IMR-90 (cell line): ENCODE data around the gene CES2. TPM values are rescaled to one million over a fixed set of nuclear protein-coding genes. Genes with fewer than 3 reads are reported as not detected.

Source experiments
- ATAC-seq: fragments of 200-7000 bp; cut with Tn5 transposase; 2 replicates; pipeline ENCODE4 v1.9.1; 2020; ENCODE audit warnings: low read depth, mild to moderate bottlenecking, moderate library complexity
- BruUV-seq: library from RNA; stranded (reverse); fragments of 400-500 nt; replicated peaks from 2 replicates; lab custom pipeline; 2021; lab: Mats Ljungman, UMichigan
- CTCF ChIA-PET: fragments of 300-600 bp; formaldehyde crosslinking; extraction: SDS; loops from one replicate; lab custom pipeline; 2021; ENCODE audit warnings: antibody characterized with exemption; lab: Yijun Ruan, JAX
- POLR2A ChIA-PET: fragments of 300-600 bp; sonication (Branson Sonifier 250); formaldehyde crosslinking; loops from one replicate; lab custom pipeline; 2022; ENCODE audit warnings: antibody characterized with exemption; ENCODE audit not compliant: unreplicated experiment; lab: Charles Lee
- DNase-seq: peaks from one replicate; pipeline ENCODE4 v3.0.0; 2013
- H2AFZ ChIP-seq: replicated peaks from 2 replicates; pipeline ENCODE3; 2013; ENCODE audit warnings: low read length, mild to moderate bottlenecking; ENCODE audit not compliant: poor library complexity
- H2AK5ac ChIP-seq: 2 replicates; pipeline ENCODE4 v1.6.1; 2013; ENCODE audit warnings: low read depth, low read length, inconsistent platforms
- H2AK9ac ChIP-seq: replicated peaks from 2 replicates; pipeline ENCODE3; 2013; ENCODE audit warnings: mild to moderate bottlenecking, low read depth, low read length, moderate library complexity; ENCODE audit not compliant: poor library complexity
- H2BK120ac ChIP-seq: 2 replicates; pipeline ENCODE4 v1.6.1; 2013; ENCODE audit warnings: low read depth, low read length, inconsistent platforms
- H2BK15ac ChIP-seq: 3 replicates; pipeline ENCODE4 v1.6.1; 2013; ENCODE audit warnings: low read depth, low read length, inconsistent platforms
- H2BK20ac ChIP-seq: 2 replicates; pipeline ENCODE4 v1.6.1; 2013; ENCODE audit warnings: low read depth, mild to moderate bottlenecking, inconsistent platforms, low read length, moderate library complexity
- H2BK5ac ChIP-seq: 2 replicates; pipeline ENCODE4 v1.6.1; 2013; ENCODE audit warnings: mild to moderate bottlenecking, low read depth, low read length, inconsistent platforms; ENCODE audit not compliant: poor library complexity, severe bottlenecking
- H3K14ac ChIP-seq: replicated peaks from 2 replicates; pipeline ENCODE4 v1.6.1; 2013; ENCODE audit warnings: low read depth, low read length, inconsistent platforms
- H3K18ac ChIP-seq: 2 replicates; pipeline ENCODE4 v1.6.1; 2013; ENCODE audit warnings: low read depth, low read length, control low read depth
- H3K23ac ChIP-seq: 2 replicates; pipeline ENCODE4 v1.6.1; 2013; ENCODE audit warnings: low read depth, low read length, inconsistent platforms
- H3K27ac ChIP-seq: 2 replicates; pipeline ENCODE4 v1.5.1; 2013; ENCODE audit warnings: mild to moderate bottlenecking, control low read depth, low read length; ENCODE audit not compliant: insufficient read depth
- H3K27me3 ChIP-seq: 2 replicates; pipeline ENCODE4 v1.6.1; 2013; ENCODE audit warnings: low read length; ENCODE audit not compliant: control insufficient read depth, insufficient read depth
- H3K36me3 ChIP-seq: 2 replicates; pipeline ENCODE4 v1.6.1; 2013; ENCODE audit warnings: low read length, mixed read lengths; ENCODE audit not compliant: control insufficient read depth, insufficient read depth
- H3K4ac ChIP-seq: 2 replicates; pipeline ENCODE4 v1.6.1; 2013; ENCODE audit warnings: low read depth, low read length, inconsistent platforms
- H3K4me1 ChIP-seq: 2 replicates; pipeline ENCODE4 v1.6.1; 2013; ENCODE audit warnings: low read length, mixed read lengths; ENCODE audit not compliant: control insufficient read depth, insufficient read depth
- H3K4me2 ChIP-seq: 2 replicates; pipeline ENCODE4 v1.6.1; 2013; ENCODE audit warnings: low read depth, mild to moderate bottlenecking, control low read depth, low read length, moderate library complexity
- H3K4me3 ChIP-seq: 2 replicates; pipeline ENCODE4 v1.5.1; 2013; ENCODE audit warnings: low read depth, mild to moderate bottlenecking, control low read depth, low read length, moderate library complexity; ENCODE audit not compliant: insufficient read depth
- H3K56ac ChIP-seq: 2 replicates; pipeline ENCODE4 v1.6.1; 2013; ENCODE audit warnings: low read length, inconsistent platforms; ENCODE audit not compliant: insufficient read depth; ENCODE audit errors: extremely low read depth
- H3K79me1 ChIP-seq, 2 experiments: 2 replicates each; pipeline ENCODE4 v1.6.1; 2013; ENCODE audit warnings: low read length in 2 of 2, inconsistent platforms in 1 of 2, low read depth in 1 of 2
- H3K9ac ChIP-seq: 2 replicates; pipeline ENCODE4 v1.6.1; 2013; ENCODE audit warnings: low read depth, low read length, control low read depth
- H3K9me1 ChIP-seq: 2 replicates; pipeline ENCODE4 v1.6.1; 2013; ENCODE audit warnings: low read length, inconsistent platforms; ENCODE audit not compliant: insufficient read depth
- H3K9me3 ChIP-seq: 2 replicates; pipeline ENCODE4 v1.6.1; 2013; ENCODE audit warnings: low read length; ENCODE audit not compliant: control insufficient read depth, insufficient read depth
- H4K20me1 ChIP-seq: 2 replicates; pipeline ENCODE4 v1.6.1; 2013; ENCODE audit warnings: low read length, inconsistent platforms; ENCODE audit not compliant: insufficient read depth
- H4K5ac ChIP-seq: 2 replicates; pipeline ENCODE4 v1.6.1; 2013; ENCODE audit warnings: mild to moderate bottlenecking, low read depth, low read length, control low read depth
- H4K8ac ChIP-seq, 2 experiments: 2 replicates each; pipeline ENCODE4 v1.6.1; 2013; ENCODE audit warnings: low read depth in 2 of 2, low read length in 2 of 2, control low read depth in 1 of 2, inconsistent platforms in 1 of 2
- H4K91ac ChIP-seq: 2 replicates; pipeline ENCODE4 v1.6.1; 2013; ENCODE audit warnings: low read depth, low read length, inconsistent platforms; ENCODE audit not compliant: insufficient read depth
- CEBPB ChIP-seq: IDR thresholded peaks from 2 replicates; pipeline ENCODE4 v1.6.1; 2012; ENCODE audit warnings: low read depth, low read length, improper control_type of control experiment
- MAFK ChIP-seq: IDR thresholded peaks from 2 replicates; pipeline ENCODE4 v1.6.1; 2012; ENCODE audit warnings: low read depth, low read length, improper control_type of control experiment
- MXI1 ChIP-seq: IDR thresholded peaks from 2 replicates; pipeline ENCODE4 v1.6.1; 2012; ENCODE audit warnings: low read depth, mild to moderate bottlenecking, low read length, moderate library complexity, borderline replicate concordance
- RFX5 ChIP-seq: IDR thresholded peaks from 2 replicates; pipeline ENCODE4 v1.8.0; 2012; ENCODE audit warnings: low read depth, mild to moderate bottlenecking, low read length, moderate library complexity
- USF2 ChIP-seq: fragments of 150-350 bp; IDR thresholded peaks from 2 replicates; pipeline ENCODE4 v1.6.1; 2017; ENCODE audit warnings: mild to moderate bottlenecking, antibody characterized with exemption, low read length, low read depth
- WGBS, 2 experiments: methylation state at CpG; one replicate each; pipeline versions ENCODE4 v1.1.5 to v1.1.7; 2013; ENCODE audit warnings: missing lambda C conversion rate in 2 of 2; ENCODE audit not compliant: insufficient read length in 1 of 2; ENCODE audit errors: extremely low coverage in 2 of 2; 5-methylcytosine and 5-hydroxymethylcytosine counted together
- dilution Hi-C: fragments of 300-500 bp; cut with HindIII; formaldehyde crosslinking; loops from one replicate; pipeline ENCODE4 v1.14.3; 2018; ENCODE audit warnings: low sequenced_read_pairs; ENCODE audit not compliant: unreplicated experiment
- in situ Hi-C: fragments of 300-500 bp; cut with MboI; formaldehyde crosslinking; loops from 3 replicates; pipeline ENCODE4 v1.14.3; 2019; ENCODE audit warnings: low sequenced_read_pairs, inconsistent platforms, mixed read lengths
- intact Hi-C: fragments of 100-400 bp; cut with micrococcal nuclease; formaldehyde crosslinking; loops from 2 replicates; pipeline ENCODE4 v1.10.0; 2022
- polyA plus RNA-seq, 3 experiments: library from polyadenylated mRNA; depleted of rRNA; stranded (reverse); fragments of >200 nt; gene quantifications; 2 replicates each; pipeline ENCODE4 v1.2.3, GENCODE V29; 2012; ENCODE audit warnings: low replicate concordance in 1 of 3
- total RNA-seq: library from RNA; depleted of rRNA; stranded (reverse); fragments of >200 nt; gene quantifications from 2 replicates; pipeline ENCODE4 v1.2.3, GENCODE V29; 2012

The CES2 gene
- total and polyA plus RNA-seq, 2 of the 4 experiments (the other 2 are of a cell fraction): 15.1 to 23.2 TPM

- H3K4ac ChIP-seq: no peak overlapping the region
- intact Hi-C loops: no loop called here
- H3K9ac ChIP-seq: no peak overlapping the region
- no peak overlapping the region for H4K91ac ChIP-seq
- H3K9me1 ChIP-seq: peaks cover 3% of the 10 kb centered on the region; the same call in 1 of the 2 replicates
- H2BK120ac ChIP-seq: no peak overlapping the region
- no peaks in the 10 kb centered on the region for H3K79me1 ChIP-seq
- H3K27ac ChIP-seq: no peak overlapping the region
- no peaks in the 10 kb centered on the region for H3K4me1 ChIP-seq
- H3K14ac ChIP-seq: no peak overlapping the region
- in situ Hi-C loops: loop anchor here (5.0 to 10.0 kb wide), 2 partner anchors 197 to 495 kb away; partner anchors contain the start of genes FBXL8 and TRADD
- no peak overlapping the region for H2BK5ac ChIP-seq
- ChIA-PET CTCF (interaction anchor here (1.0 to 1.5 kb wide), 5 partner anchors 10 to 195 kb away, joined by 3 to 4 read pairs (median 4); no protein-coding TSS in a partner anchor), POLR2A (no interaction called here)
- no peak overlapping the region for H3K4me2 ChIP-seq
- DNase-seq (no peak), ATAC-seq (no peak)
- H3K9me3 ChIP-seq: no peaks in the 10 kb centered on the region
- H2AK5ac ChIP-seq: no peak overlapping the region
- H3K23ac ChIP-seq: no peak overlapping the region
- no peaks in the 10 kb centered on the region for H4K20me1 ChIP-seq
- H2AK9ac ChIP-seq: no peak overlapping the region
- no peak overlapping the region for H4K8ac ChIP-seq
- H2BK15ac ChIP-seq: no peak overlapping the region
- H3K36me3 ChIP-seq: no peaks in the 10 kb centered on the region
- no peak overlapping the region for H2BK20ac ChIP-seq
- H3K56ac ChIP-seq: no peak overlapping the region
- H3K27me3 ChIP-seq: peaks cover 28% of the 10 kb centered on the region
- no peak overlapping the region for H3K18ac ChIP-seq
- WGBS, 2 experiments: 100% methylated on average over 1 of the region's 1 CpG; no CpG with 5 or more reads in 1 of the 2 experiments
- BruUV-seq: no TSS peak
- no peak overlapping the region for H2AFZ ChIP-seq
- H4K5ac ChIP-seq: no peak overlapping the region
- dilution Hi-C loops: no loop called here
- no peak for TF ChIP-seq CEBPB
- TF ChIP-seq RFX5: no peak
- no peak for TF ChIP-seq MAFK
- no peak for TF ChIP-seq USF2
- TF ChIP-seq MXI1: no peak
- H3K4me3 ChIP-seq: no peak overlapping the region
Measured at GRCh38 chr16:66960270-66960669, 25.0 kb downstream of the CES2 start.
